Fibroblast of the aortic adventitia (primary cell): Measurements from ENCODE around the gene FSIP1. TPM values are rescaled to one million over a fixed set of nuclear protein-coding genes. Genes with fewer than 3 reads are reported as not detected.

Source experiments
- DNase-seq: peaks from one replicate; pipeline ENCODE4 v3.0.0-alpha.2; 2010; ENCODE audit warnings: low read depth
- H3K4me3 ChIP-seq: 2 replicates; pipeline ENCODE4 v1.5.1; 2011; ENCODE audit warnings: low read depth, mild to moderate bottlenecking, control low read depth, low read length, moderate library complexity
- CTCF ChIP-seq: IDR thresholded peaks from 2 replicates; pipeline ENCODE4 v1.5.1; 2011; ENCODE audit warnings: mild to moderate bottlenecking, low read length, control low read depth, inconsistent platforms; ENCODE audit not compliant: insufficient read depth
- total RNA-seq: library from RNA; depleted of rRNA; stranded (reverse); fragments of >200 nt; gene quantifications from 2 replicates; pipeline ENCODE4 v1.2.3, GENCODE V29; 2012; ENCODE audit warnings: low replicate concordance

FSIP1 gene
- total RNA-seq, 1 donor, result 4.2 TPM

- H3K4me3 ChIP-seq, result no peak overlapping the region
- no peak for TF ChIP-seq CTCF
- DNase-seq, result no peak
Measured at GRCh38 chr15:39665629-39666250, 116.9 kb downstream of the FSIP1 start.

- no peak for TF ChIP-seq CTCF
- no peak overlapping the region for H3K4me3 ChIP-seq
- peak; percentile 65 for DNase-seq
Measured at GRCh38 chr15:39663704-39664250, 118.9 kb downstream of the FSIP1 start.

DNA sequence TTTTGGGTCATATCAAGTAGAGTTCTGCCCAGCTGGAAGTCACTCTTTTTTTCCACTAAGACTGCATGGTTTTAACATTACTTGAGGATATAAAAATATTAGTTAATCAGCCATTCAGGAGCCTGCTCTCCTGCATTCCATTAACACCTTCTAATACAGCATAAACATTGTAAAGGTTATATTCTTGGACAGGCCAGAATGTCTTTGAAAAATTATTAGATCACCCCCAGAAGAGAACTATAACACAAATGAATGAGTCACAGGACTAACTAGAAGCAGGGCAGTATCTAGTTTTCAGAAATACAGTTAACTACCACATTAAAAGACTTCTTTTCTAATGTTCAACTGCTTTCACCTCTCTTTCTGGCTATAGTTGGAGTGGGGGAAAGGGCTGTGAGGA is 120.9 kb downstream of the FSIP1 start:
- no peak overlapping the region for H3K4me3 ChIP-seq
- TF ChIP-seq CTCF, result no peak
- no peak for DNase-seq

GRCh38 chr15:39658740-39659139 is 123.9 kb downstream of the FSIP1 start:
- TF ChIP-seq CTCF, result no peak
- H3K4me3 ChIP-seq, result no peak overlapping the region
- no peak for DNase-seq

DNA sequence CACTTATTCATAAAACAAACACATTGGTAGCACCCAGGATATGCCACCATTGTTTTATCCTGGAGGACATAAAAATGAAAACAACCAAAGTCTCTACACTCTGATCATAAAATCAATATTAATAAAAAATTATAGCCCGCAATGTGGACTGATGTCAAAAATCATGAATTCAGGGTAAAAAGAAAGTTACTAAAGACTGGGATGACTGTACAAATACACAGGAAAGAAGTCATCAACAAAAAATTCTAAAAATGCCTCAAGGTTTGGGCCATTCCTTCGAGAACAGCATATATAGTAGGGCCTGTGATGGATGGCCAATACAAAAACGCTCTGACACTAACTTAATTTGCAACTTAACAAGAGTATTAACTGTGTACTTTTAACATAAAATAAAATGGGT is 125.0 kb downstream of the FSIP1 start:
- no peak for TF ChIP-seq CTCF
- H3K4me3 ChIP-seq, result no peak overlapping the region
- DNase-seq, result peak; percentile 64

DNA sequence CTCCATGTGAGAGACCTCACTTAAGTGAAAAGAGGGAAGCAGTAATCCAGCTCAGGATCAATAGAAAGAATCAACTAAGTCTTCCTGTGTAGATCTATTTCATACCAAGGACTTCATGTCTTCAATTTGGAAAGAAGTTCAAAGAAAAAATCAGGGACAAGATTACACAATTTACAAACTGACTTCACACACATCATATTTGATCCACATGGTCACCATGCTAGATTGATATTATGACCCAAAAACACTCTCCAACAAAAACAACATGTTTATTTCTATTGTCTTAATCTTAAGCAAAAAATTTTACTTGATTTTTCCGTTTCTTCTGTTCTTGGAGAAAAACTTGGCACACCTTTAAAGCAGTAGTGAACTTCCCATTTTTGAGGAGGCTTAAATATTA is 125.5 kb downstream of the FSIP1 start:
- no peak overlapping the region for H3K4me3 ChIP-seq
- no peak for DNase-seq
- TF ChIP-seq CTCF, result no peak

GRCh38 chr15:39654304-39654703 is 128.3 kb downstream of the FSIP1 start:
- H3K4me3 ChIP-seq, result no peak overlapping the region
- TF ChIP-seq CTCF, result no peak
- DNase-seq, result no peak
